ENCODE measurements around the gene TBC1D8.

Gene TBC1D8

DNA sequence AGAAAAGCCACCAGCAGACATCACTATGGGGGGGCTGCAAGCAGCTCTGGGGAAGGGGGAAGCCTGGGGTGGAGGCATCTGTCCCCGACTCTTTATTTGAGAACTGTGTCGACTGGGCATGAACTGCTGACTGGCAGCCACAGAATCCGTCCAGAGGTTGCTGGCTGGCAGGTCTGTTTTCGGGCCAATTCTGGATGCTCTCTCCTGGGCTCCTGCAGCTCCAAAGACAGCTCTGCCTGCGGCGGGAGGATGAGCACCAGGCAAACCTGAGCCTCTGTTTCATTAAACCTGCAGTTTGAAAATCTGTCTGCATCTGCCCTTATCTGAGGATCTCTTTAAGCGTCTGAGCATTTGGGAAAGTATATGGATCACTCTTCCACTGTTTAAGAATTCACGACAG, 183.5 kb downstream of the TBC1D8 start:
- H3K27ac ChIP-seq = no peak overlapping the region
- no peak for DNase-seq
- no peak for TF ChIP-seq CTCF (IDR thresholded peaks at IDR 0.05; ENCODE audit: low read depth, low read length)
- H3K36me3 ChIP-seq = no peaks in the 10 kb centered on the region
- H3K9me3 ChIP-seq (ENCODE audit: severe bottlenecking) = no peaks in the 10 kb centered on the region
- no peak overlapping the region for H3K4me3 ChIP-seq (ENCODE audit: low read depth, low read length)
- H3K27me3 ChIP-seq (ENCODE audit: insufficient read depth, low read depth, severe bottlenecking) = peaks cover 3% of the 10 kb centered on the region

GRCh38 chr2:100965596-100965995, 185.6 kb downstream of the TBC1D8 start:
- peaks cover 8% of the 10 kb centered on the region for H3K27me3 ChIP-seq (ENCODE audit: insufficient read depth, low read depth, severe bottlenecking)
- DNase-seq = no peak
- no peak overlapping the region for H3K27ac ChIP-seq
- no peak overlapping the region for H3K4me3 ChIP-seq (ENCODE audit: low read depth, low read length)
- H3K9me3 ChIP-seq (ENCODE audit: severe bottlenecking) = no peaks in the 10 kb centered on the region
- H3K36me3 ChIP-seq = no peaks in the 10 kb centered on the region
- TF ChIP-seq CTCF (IDR thresholded peaks at IDR 0.05; ENCODE audit: low read depth, low read length) = no peak

DNA sequence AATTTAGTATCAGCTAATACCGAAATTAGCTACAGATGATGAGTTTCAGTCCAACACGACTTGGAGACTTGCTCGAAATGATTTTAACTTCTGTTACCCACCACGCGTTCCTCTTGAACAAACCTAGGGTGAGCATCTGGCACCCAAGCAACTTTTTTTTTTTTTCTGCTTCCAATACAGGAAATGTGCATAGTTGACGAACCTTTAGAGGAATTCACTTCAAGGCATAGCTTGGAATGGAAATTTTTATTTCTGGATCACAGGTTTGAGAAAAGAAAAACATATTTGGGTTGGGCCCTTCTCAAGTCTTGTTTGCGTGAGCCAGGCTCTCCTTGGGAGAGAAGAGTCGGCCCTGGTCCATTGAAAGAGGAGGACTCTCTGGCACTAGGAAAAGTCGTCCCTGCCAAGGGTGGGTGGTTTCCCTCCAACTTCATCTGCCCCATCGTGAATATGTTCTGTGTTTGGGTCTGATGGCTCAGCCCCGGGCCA, 186.5 kb downstream of the TBC1D8 start:
- Histone ChIP-seq H3K27me3 (ENCODE audit: insufficient read depth, low read depth, severe bottlenecking) (peaks cover 9% of the 10 kb centered on the region), H3K27ac (no peak overlapping the region), H3K36me3 (no peaks in the 10 kb centered on the region), H3K9me3 (ENCODE audit: severe bottlenecking) (no peaks in the 10 kb centered on the region), H3K4me3 (ENCODE audit: low read depth, low read length) (no peak overlapping the region)
- TF ChIP-seq CTCF (IDR thresholded peaks at IDR 0.05; ENCODE audit: low read depth, low read length) = no peak
- DNase-seq = no peak

DNA sequence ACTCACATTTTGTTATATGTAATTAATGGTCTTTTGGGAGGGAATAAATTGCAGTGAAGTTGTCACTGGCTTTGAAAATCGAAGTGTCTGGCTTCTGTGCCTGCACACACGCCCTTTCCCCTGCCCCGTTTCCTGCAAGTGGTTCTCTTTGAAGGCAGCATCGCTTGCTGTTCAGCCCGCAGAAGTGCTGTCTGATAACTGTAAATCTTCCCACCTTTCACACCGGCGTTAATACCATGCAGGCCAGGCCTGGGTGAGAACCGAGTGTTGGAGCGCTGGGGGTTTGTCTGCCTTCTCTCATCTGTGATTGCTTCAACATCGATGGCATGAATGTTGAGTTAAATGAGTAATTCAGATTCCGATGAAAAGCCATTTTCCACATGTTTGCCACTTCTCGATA, 187.0 kb downstream of the TBC1D8 start:
- H3K27me3 ChIP-seq (ENCODE audit: insufficient read depth, low read depth, severe bottlenecking) = peaks cover 9% of the 10 kb centered on the region
- H3K4me3 ChIP-seq (ENCODE audit: low read depth, low read length) = no peak overlapping the region
- no peaks in the 10 kb centered on the region for H3K9me3 ChIP-seq (ENCODE audit: severe bottlenecking)
- DNase-seq = no peak
- TF ChIP-seq CTCF (IDR thresholded peaks at IDR 0.05; ENCODE audit: low read depth, low read length) = no peak
- H3K36me3 ChIP-seq = no peaks in the 10 kb centered on the region
- no peak overlapping the region for H3K27ac ChIP-seq

GRCh38 chr2:100963026-100963375, 188.2 kb downstream of the TBC1D8 start:
- H3K9me3 ChIP-seq (ENCODE audit: severe bottlenecking) = no peaks in the 10 kb centered on the region
- H3K27ac ChIP-seq = no peak overlapping the region
- no peak for TF ChIP-seq CTCF (IDR thresholded peaks at IDR 0.05; ENCODE audit: low read depth, low read length)
- no peaks in the 10 kb centered on the region for H3K36me3 ChIP-seq
- no peak overlapping the region for H3K4me3 ChIP-seq (ENCODE audit: low read depth, low read length)
- no peak for DNase-seq
- H3K27me3 ChIP-seq (ENCODE audit: insufficient read depth, low read depth, severe bottlenecking) = peaks cover 9% of the 10 kb centered on the region

GRCh38 chr2:100962366-100963025, 188.7 kb downstream of the TBC1D8 start:
- Histone ChIP-seq H3K4me3 (ENCODE audit: low read depth, low read length) (no peak overlapping the region), H3K9me3 (ENCODE audit: severe bottlenecking) (no peaks in the 10 kb centered on the region), H3K27ac (no peak overlapping the region), H3K27me3 (ENCODE audit: insufficient read depth, low read depth, severe bottlenecking) (peaks cover 7% of the 10 kb centered on the region), H3K36me3 (no peaks in the 10 kb centered on the region)
- DNase-seq = no peak
- no peak for TF ChIP-seq CTCF (IDR thresholded peaks at IDR 0.05; ENCODE audit: low read depth, low read length)
